Stimulated activated effector memory CD8-positive, alpha-beta T cell treated with anti-CD3 and anti-CD28 coated beads, Interleukin-12 subunit alpha, Interleukin-12 subunit beta, amount 100 ng/mL, for 72 hours (primary cell): ENCODE measurements around the gene ATP6V0A4.

Experiments
- ATAC-seq: fragments of 150-1000 bp; cut with Tn5 transposase; 2 replicates; pipeline ENCODE4 v1.10.0; 2021
- DNase-seq, 2 donors: peaks; one replicate each; pipeline ENCODE4 v3.0.0; 2021 to 2022; ENCODE audit warnings: low spot score in 2 of 2
- H3K27ac Mint-ChIP-seq: one replicate; pipeline ENCODE4 v1.8.0; 2022; ENCODE audit warnings: mild to moderate bottlenecking, mixed read lengths
- H3K36me3 Mint-ChIP-seq: one replicate; pipeline ENCODE4 v1.8.0; 2022; ENCODE audit warnings: mild to moderate bottlenecking, mixed read lengths
- H3K4me1 Mint-ChIP-seq: one replicate; pipeline ENCODE4 v1.8.0; 2022; ENCODE audit warnings: mixed read lengths
- H3K4me3 Mint-ChIP-seq: one replicate; pipeline ENCODE4 v1.8.0; 2022; ENCODE audit warnings: mild to moderate bottlenecking, mixed read lengths
- H3K9me3 Mint-ChIP-seq: one replicate; pipeline ENCODE4 v1.8.0; 2022; ENCODE audit warnings: mixed read lengths

Gene ATP6V0A4

DNA sequence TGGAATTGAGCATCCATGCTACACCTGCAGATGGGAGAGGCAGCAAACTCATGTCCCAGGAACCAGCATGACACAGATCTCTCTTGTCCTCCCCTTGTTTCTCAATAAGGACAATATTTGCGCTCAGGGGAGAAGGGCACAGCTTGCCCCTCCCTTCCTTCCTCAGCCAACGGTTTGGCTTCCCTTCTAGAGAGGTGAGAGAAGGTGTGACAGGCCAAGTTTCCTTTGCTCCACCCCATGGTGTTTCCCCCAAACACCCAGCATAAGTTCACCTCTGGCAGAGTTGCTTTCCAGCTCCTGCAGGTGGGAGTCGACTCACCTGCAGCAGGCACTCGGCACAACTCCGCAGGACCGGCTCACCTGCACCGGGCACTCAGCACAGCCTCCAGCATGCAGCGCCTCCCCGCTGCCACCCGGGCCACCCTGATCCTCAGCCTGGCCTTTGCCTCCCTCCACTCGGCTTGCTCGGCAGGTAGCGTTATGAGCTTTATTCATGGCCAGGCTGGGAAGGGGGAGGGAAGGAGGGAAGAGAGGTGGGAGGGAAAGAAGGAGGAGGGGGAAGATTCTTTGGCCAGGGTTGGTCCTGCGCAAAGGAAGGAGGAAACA lies at the start of gene ATP6V0A4, which contains the start of gene TMEM213:
Gene ATP6V0A4 (minus strand): TSS at position 482 of the 606 bp plus-strand sequence. CDS start 26,949 bp downstream, outside the sequence.
Gene TMEM213 (plus strand): TSS at position 280 of the 606 bp plus-strand sequence. CDS start 111 bp downstream, at position 391.
- H3K9me3 Mint-ChIP-seq = no peaks in the 10 kb centered on the region
- no peak for DNase-seq
- no peak within 1 kb of the TSS for H3K4me3 Mint-ChIP-seq
- peak; percentile 28 for ATAC-seq
- H3K27ac Mint-ChIP-seq = peak within 1 kb of the TSS; percentile 24
- H3K4me1 Mint-ChIP-seq = peaks cover 25% of the 10 kb centered on the region
- no peaks in the 10 kb centered on the region for H3K36me3 Mint-ChIP-seq

DNA sequence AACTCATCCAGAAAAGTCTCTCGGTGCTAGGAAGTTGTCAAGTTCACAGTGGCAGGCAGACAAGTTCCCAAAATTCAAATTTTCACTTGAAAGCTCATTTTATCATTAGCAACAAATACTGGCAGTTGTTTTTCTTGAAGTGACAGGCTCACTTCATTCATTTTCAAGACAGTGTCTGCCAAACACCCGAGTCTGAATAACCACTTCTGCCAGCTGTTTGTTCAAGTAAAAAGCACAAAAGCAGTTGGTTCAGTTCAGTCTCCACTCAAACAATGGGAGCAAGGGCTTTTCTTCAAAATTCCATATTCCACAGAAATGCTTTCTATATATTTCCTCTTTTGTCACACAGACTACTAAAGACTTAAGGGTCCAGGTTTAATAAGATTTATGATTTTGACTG lies 47.7 kb upstream of the ATP6V0A4 start:
- DNase-seq (no peak), ATAC-seq (no peak)
- no peaks in the 10 kb centered on the region for H3K36me3 Mint-ChIP-seq
- H3K4me3 Mint-ChIP-seq = no peak overlapping the region
- H3K9me3 Mint-ChIP-seq = peaks cover 3% of the 10 kb centered on the region
- no peak overlapping the region for H3K27ac Mint-ChIP-seq
- no peaks in the 10 kb centered on the region for H3K4me1 Mint-ChIP-seq

DNA sequence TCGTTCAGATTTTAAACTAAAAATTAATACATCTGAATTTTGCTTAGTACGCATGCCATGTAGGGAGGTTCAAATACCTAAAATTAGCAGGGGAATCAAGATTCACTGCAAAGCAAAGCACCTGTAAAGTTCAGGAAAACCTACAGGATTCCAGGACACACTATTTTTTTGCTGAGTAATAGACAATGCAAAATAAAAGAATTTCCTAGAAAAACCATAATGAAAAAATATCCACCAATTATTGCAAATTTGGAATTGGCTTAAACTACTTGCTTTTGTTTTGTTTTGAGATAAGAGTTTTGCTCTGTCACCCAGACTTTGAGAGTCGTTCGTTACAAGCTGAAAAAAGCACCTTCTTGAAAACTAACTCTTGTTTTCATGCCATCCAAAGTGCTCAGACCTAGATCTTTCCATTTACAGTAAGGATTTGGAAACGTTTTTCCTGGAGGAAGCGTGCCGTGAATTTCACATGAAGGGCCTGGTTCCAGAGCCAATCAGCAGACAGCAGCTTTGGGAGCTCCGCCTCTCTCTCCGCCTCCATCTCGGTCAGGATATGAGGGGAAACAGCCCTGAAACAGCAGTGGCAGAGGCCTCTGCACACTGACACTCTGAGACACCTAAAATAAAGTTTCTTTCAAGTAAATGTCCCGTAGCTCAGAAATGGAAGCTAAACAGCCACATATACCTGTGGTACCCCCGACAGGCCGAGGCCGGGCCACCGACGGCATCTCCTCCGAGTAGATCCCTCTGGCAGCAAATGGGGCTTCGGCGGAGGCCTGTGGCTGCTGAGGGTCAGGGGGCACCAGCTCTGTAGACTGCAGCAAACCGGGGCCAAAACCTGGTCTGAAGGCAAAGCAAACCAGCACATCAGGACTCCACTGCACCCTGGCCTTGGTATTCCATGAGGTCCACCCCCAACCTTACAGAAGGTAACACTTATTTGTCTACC lies 45.9 kb upstream of the ATP6V0A4 start:
- Mint-ChIP-seq H3K9me3 (no peaks in the 10 kb centered on the region), H3K27ac (no peak overlapping the region), H3K4me1 (no peaks in the 10 kb centered on the region), H3K4me3 (no peak overlapping the region), H3K36me3 (no peaks in the 10 kb centered on the region)
- DNase-seq = no peak
- ATAC-seq = no peak

DNA sequence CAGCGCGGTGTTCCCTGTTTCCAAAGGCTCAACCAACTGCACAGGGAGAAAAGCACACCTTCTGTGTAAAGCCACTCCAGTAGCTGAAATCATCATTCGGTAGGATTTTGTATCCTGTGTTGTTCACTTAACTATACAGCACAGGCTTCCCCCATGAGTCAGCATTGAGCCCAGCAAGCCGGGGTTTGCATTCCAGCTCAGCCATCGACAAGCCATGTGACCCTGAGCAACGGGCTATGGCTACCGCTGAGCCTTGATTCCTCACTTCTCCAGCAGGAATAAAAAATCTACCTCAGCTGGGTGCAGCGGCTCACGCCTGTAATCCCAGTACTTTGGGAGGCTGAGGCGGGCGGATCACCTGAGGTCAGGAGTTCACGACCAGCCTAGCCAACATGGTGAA lies 44.1 kb upstream of the ATP6V0A4 start:
- Mint-ChIP-seq H3K36me3 (no peaks in the 10 kb centered on the region), H3K4me3 (no peak overlapping the region), H3K9me3 (no peaks in the 10 kb centered on the region), H3K4me1 (no peaks in the 10 kb centered on the region), H3K27ac (no peak overlapping the region)
- no peak for DNase-seq
- ATAC-seq = no peak

DNA sequence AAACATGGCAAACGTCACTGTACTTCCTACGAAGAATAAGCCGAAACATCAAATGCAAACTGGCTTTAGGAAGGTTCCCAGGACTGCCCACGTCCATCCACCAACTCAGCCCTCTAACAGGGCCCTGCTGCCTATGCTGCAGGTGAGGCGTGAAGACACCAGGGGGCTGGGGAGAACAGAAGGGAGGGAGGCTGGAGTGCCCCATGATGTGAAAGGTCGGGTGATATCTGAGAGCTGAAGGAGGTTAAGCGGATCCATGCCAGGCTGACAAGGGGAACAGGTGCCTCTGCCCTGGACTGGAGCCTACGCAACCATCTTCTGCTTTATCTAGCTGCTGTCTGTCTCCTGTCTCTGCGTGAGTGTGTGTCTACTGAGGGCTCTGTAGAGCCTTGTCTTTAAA lies 40.2 kb upstream of the ATP6V0A4 start:
- ATAC-seq (no peak), DNase-seq (no peak)
- Mint-ChIP-seq H3K27ac (no peak overlapping the region), H3K4me1 (peaks cover 15% of the 10 kb centered on the region), H3K4me3 (no peak overlapping the region), H3K36me3 (no peaks in the 10 kb centered on the region), H3K9me3 (no peaks in the 10 kb centered on the region)

DNA sequence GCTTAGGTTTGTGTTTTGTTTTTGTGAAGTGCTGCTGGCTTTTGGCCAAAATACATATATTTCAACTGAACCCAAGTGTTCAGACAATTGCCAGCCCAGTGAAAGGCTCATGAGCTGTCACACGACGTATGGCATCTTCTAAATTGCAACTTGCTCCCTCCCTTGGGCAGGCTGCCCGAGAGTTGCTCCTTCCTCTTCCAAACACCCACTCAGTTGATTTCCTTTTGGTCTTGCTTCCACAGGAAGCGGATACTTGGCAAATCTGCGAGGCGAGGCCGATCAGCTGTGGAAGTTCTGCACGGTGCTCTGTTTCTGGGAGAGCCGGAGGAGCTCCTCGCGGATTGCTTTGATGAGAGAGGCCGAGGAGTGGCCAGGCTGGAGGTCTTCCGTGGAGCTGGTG lies 39.6 kb upstream of the ATP6V0A4 start:
- no peaks in the 10 kb centered on the region for H3K9me3 Mint-ChIP-seq
- ATAC-seq (no peak), DNase-seq (no peak)
- peaks cover 15% of the 10 kb centered on the region for H3K4me1 Mint-ChIP-seq
- no peak overlapping the region for H3K27ac Mint-ChIP-seq
- no peaks in the 10 kb centered on the region for H3K36me3 Mint-ChIP-seq
- H3K4me3 Mint-ChIP-seq = no peak overlapping the region

DNA sequence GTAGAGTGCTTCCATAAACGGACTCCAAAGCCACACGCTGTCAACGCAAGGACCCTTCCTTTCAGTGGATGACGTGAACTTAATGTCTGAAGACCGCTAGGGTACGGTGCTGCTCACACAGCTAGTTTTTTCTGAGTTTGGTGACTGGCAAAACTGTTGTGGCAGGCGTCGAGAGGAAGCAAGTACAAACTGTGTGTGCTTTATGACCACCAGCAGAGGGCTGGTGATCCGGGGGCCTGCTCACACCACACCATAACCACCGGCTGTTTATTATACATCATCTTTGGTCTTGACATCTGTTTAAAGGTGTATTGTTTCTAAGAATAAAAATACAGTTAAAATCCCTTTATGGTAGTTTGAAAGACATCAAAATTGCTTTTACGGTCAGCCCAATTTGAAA lies 37.1 kb upstream of the ATP6V0A4 start:
- no peaks in the 10 kb centered on the region for H3K9me3 Mint-ChIP-seq
- no peak overlapping the region for H3K4me3 Mint-ChIP-seq
- H3K36me3 Mint-ChIP-seq = no peaks in the 10 kb centered on the region
- DNase-seq (no peak), ATAC-seq (peak; percentile 29)
- peaks cover 15% of the 10 kb centered on the region for H3K4me1 Mint-ChIP-seq
- no peak overlapping the region for H3K27ac Mint-ChIP-seq

DNA sequence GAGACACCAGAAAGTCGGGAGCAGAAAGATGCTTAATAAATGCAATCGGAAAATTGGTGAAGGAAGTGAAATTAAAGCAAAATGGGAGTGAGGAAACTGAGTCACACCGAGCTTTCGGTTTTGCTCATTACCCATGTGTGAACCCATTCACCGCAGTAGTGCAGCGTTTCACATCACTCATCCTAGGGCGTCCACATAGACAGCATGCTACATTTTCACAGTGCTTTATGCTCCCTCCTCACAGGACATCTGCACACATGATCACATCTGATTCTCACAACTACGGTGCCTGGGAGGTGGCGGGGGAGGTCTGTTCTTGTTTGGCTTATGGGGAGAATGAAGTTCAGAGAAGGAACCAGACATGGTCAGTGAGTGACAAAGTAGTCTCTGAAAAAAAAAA lies 36.6 kb upstream of the ATP6V0A4 start:
- no peaks in the 10 kb centered on the region for H3K36me3 Mint-ChIP-seq
- no peak overlapping the region for H3K27ac Mint-ChIP-seq
- H3K4me1 Mint-ChIP-seq = peaks cover 15% of the 10 kb centered on the region
- peak; percentile 94 for ATAC-seq
- H3K4me3 Mint-ChIP-seq = no peak overlapping the region
- H3K9me3 Mint-ChIP-seq = no peaks in the 10 kb centered on the region
- DNase-seq = peak in 1 of 2 donors; percentile 70

DNA sequence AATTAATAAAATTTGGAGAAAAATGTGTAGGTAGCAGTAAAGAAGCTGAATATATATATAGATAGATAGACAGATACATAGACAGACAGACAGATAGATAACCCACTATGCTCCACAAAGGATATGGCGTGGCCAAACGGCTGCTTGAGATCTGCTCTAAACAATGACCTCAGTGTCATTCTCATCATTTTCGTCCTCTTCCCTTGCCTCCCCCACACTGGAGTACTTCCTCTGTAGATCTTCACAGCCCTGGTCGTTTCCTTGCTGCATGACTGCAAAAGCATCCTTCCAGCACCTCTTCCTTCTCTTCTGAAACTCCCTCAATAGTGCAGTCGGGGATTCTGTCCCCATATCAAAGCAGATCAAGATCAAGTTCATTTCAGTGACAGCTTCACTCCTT lies 35.6 kb upstream of the ATP6V0A4 start:
- Mint-ChIP-seq H3K9me3 (no peaks in the 10 kb centered on the region), H3K4me1 (peaks cover 15% of the 10 kb centered on the region), H3K36me3 (no peaks in the 10 kb centered on the region), H3K27ac (no peak overlapping the region), H3K4me3 (no peak overlapping the region)
- no peak for DNase-seq
- ATAC-seq = no peak

DNA sequence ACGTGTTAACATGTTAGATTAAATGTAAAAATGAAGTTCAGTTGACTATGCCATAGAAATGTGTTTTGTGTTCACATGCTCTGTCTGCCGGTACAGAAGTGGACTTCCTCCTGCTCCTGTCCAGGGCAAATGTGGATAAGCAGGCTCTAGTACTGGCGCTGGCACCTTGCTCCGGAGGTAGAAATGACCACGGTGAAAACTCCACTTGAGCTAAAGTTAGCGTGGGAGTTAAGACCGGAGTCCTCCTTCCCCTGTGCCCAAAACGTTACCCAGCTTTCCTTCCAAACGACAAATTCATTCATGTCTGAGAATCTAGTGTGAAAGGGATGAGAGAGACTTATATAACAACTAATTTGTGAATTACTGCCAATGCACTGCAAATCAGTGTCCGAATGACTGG lies 35.0 kb upstream of the ATP6V0A4 start:
- Mint-ChIP-seq H3K27ac (no peak overlapping the region), H3K4me3 (no peak overlapping the region), H3K4me1 (peaks cover 15% of the 10 kb centered on the region), H3K9me3 (no peaks in the 10 kb centered on the region), H3K36me3 (no peaks in the 10 kb centered on the region)
- no peak for ATAC-seq
- DNase-seq = no peak

DNA sequence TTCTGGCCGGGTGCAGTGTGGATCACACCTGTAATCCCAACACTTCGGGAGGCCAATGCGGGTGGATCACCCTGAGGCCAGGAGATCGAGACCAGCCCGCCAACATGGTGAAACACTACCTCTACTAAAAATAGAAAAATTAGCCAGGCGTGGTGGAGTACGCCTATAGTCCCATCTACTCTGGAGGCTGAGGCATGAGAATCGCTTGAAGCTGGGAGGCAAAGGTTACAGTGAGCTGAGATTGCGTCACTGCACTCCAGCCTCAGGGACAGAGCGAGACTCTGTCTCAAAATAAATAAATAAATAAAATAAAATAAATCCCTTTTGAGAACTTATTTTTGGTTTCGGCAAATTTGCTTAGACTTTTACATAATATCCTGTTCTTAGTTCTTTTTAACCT lies 31.3 kb upstream of the ATP6V0A4 start:
- no peak for ATAC-seq
- Mint-ChIP-seq H3K9me3 (no peaks in the 10 kb centered on the region), H3K27ac (no peak overlapping the region), H3K36me3 (no peaks in the 10 kb centered on the region), H3K4me3 (no peak overlapping the region), H3K4me1 (peaks cover 15% of the 10 kb centered on the region)
- no peak for DNase-seq

DNA sequence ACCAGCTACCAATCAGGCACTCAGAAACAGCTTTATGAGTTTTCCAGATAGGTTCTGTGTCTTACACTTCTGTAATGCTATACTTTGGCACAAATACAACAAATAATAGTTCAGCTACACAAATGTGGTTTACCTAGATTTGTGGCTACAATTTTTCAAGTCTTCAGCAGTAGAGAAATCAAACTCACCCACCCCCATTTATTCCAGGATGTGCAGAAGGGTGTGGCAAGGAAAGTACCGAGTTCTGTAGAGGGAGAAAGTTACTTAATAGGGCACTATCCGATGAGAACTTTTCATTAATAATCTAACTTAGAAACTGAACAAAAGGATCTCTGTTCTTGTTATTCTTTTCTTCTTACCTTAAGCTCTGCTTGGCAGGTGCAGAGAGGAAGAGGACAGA lies 30.3 kb upstream of the ATP6V0A4 start:
- Mint-ChIP-seq H3K4me3 (no peak overlapping the region), H3K27ac (no peak overlapping the region)

DNA sequence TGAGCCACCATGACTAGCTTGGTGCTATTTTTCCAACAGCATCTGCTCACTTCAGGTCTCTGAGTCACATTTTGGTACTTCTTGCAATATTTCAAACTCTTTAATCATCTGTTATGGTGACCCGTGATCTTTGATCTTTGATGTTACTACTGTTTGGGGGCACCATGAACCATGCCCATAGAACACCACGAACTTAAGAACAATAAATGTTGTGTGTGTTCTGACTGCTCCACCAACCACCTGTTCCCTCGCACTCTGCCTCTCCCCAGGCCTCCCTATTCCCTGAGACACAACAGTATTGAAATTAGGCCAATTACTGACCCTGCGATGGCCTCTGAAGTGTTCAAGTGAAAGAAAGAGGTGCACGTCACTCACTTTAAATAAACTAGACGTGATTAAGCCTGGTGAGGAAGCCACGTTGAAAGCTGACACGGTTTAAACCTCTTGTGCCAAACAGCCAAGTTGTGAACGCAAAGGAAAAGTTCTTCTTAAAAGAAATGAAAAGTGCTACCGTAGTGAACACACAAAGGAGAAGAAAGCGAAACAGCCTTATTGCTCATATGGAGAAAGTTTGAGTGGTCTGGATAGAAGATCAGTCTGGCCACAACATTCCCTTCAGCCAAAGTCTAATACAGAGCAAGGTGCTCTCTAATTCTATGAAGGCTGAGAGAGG lies 27.2 kb upstream of the ATP6V0A4 start:
- ATAC-seq = no peak
- DNase-seq = no peak
- H3K36me3 Mint-ChIP-seq = no peaks in the 10 kb centered on the region
- no peaks in the 10 kb centered on the region for H3K9me3 Mint-ChIP-seq
- peak overlapping the region; percentile 11 for H3K27ac Mint-ChIP-seq
- H3K4me3 Mint-ChIP-seq = no peak overlapping the region
- peaks cover 6% of the 10 kb centered on the region for H3K4me1 Mint-ChIP-seq

More for the DNA sequence above, 30.3 kb upstream of the ATP6V0A4 start:
- DNase-seq = no peak
- H3K9me3 Mint-ChIP-seq = no peaks in the 10 kb centered on the region
- H3K4me1 Mint-ChIP-seq = peaks cover 6% of the 10 kb centered on the region
- ATAC-seq = no peak
- H3K36me3 Mint-ChIP-seq = no peaks in the 10 kb centered on the region

DNA sequence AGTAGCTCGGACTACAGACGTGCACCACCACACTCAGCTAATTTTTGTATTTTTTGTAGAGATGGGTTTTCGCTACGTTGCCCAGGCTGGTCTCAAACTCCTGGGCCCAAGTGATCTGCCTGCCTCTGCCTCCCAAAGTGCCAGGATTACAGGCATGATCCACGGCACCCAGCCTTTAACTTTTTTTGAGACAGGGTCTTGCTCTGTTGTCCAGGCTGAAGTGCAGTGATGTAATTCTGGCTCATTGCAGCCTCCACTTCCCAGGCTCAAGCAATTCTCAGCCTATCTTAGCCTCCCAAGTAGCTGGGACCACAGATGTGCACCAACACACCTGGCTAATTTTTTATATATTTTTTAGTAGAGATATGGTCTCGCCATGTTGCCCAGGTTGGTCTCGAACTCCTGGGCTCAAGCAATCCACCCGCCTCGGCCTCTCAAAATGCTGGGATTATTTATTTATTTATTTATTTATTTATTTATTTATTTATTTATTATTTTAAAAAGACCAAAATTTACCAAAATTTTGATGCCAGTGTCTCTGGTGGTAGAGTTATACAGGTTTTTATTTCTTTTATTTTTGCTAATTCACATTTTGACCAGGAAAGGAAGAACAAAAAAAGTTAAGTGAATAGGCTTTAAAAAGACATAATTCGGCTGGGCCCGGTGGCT lies 25.0 kb upstream of the ATP6V0A4 start:
- no peaks in the 10 kb centered on the region for H3K9me3 Mint-ChIP-seq
- no peak overlapping the region for H3K4me3 Mint-ChIP-seq
- no peaks in the 10 kb centered on the region for H3K36me3 Mint-ChIP-seq
- H3K27ac Mint-ChIP-seq = no peak overlapping the region
- DNase-seq = no peak
- peaks cover 6% of the 10 kb centered on the region for H3K4me1 Mint-ChIP-seq
- no peak for ATAC-seq

DNA sequence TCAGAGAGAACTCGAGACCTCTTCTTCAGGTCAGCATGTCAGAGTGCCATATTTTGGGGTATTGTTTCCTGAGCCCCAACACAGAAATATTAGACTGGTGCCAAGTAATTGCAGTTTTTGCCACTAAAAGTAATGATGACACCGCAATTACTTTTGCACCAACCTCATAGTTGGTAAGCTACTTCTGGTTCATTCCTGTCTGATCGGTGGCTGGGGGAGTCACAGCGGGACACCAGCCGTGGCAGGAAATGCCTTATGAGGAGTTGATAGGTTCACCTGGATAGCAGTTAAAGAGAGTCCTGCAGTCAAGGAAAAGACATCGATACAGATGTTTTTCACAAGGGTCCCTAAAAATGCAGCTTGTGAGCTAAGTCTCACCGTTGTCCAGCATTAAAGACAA lies 23.9 kb upstream of the ATP6V0A4 start:
- H3K4me1 Mint-ChIP-seq = peaks cover 6% of the 10 kb centered on the region
- no peaks in the 10 kb centered on the region for H3K36me3 Mint-ChIP-seq
- H3K27ac Mint-ChIP-seq = no peak overlapping the region
- no peak overlapping the region for H3K4me3 Mint-ChIP-seq
- no peak for DNase-seq
- no peak for ATAC-seq
- H3K9me3 Mint-ChIP-seq = no peaks in the 10 kb centered on the region
